GM19468 (cell line): ENCODE data around the gene NGB.

Source experiments
- ATAC-seq: cut with Tn5 transposase; IDR thresholded peaks from one replicate; pipeline ENCODE4 v1.9.1; 2021; ENCODE audit warnings: mild to moderate bottlenecking, moderate library complexity, moderate number of reproducible peaks; ENCODE audit not compliant: unreplicated experiment; ENCODE audit errors: extremely low read depth

NGB gene

DNA sequence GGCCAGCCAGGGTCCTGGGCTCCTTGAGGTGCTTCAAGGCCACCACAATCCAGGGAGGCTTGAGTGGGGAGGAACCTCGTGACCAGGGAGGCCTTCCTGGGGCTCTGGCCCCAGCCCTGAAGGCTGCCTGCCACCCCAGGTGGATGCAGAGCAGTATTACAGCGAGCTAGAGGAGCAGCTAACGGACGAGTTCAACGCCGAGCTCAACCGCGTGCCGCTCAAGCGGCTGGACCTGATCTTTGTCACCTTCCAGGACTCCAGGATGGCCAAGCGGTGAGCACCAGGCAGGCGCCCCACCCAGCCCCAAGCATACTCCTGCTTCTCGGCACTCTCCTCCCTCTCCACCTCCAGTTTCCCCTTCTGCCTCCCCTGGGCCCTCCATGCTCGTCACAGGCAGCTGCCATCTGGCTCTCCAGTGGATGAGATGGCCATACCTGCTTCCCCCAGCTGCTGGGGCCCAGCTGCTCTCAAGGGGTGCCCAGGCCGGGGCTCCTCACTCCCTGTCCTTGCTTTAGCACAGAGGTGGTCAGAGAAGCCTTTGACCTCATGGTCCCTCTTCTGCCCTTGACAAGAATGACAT is 30.6 kb downstream of the NGB start:
- no peak for ATAC-seq

DNA sequence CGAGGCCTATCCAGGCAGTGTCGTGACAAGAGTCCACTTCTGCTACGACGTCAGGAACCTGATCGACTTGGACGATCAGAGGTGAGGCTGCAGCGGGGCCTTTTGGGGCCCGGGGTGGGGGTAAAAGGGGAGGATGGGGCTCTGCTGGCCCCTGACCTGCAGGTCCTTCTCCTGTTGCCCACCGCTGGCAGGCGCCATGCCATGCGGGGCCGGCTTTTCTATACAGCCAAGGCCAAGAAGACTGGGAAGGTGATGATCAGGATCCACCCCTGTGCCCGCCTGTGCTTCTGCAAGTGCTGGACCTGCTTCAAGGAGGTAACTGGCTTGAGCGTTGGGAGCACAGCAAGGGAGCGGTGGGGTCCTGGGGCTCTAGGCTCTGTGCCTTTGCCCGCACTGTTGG is 31.6 kb downstream of the NGB start:
- ATAC-seq = no peak

DNA sequence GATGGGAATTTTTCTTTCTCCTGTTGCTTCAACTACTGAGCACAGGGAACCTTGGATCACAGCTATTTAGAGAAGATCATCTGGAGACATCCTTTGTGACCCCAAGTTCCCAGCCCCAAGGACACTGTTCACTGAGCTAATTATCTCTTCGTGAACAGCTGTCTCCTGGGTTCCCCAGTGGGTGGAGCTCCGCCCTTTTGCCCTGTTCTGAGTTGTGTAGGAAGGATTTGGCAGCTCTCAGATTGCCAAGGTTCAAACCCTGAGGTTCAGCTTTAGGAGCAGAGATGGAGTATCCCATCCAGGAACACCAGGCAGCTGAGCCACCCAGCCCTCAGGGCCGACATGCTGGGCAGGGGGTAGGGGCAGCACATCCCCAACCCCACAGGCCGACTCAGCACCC is 32.0 kb downstream of the NGB start:
- ATAC-seq = no peak

DNA sequence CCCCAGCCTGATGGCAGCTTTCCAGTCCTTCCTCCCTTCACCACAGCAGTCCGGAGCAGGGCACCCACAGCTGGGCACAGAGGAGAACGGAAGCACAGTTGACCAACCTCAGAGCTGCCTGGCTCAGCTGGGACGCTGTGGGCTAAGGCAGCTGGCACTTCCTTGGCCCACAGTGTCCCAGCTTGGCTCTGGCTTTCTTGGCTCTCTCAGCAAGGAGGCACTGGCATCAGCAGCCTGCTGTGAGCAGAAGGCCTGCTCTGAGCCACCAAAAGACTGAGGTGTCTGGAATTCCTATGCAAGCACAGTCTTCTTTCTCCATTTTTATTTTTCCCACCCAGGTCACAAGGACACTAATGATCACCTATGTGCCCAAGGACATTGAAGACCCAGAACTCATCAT is 32.6 kb downstream of the NGB start:
- no peak for ATAC-seq

DNA sequence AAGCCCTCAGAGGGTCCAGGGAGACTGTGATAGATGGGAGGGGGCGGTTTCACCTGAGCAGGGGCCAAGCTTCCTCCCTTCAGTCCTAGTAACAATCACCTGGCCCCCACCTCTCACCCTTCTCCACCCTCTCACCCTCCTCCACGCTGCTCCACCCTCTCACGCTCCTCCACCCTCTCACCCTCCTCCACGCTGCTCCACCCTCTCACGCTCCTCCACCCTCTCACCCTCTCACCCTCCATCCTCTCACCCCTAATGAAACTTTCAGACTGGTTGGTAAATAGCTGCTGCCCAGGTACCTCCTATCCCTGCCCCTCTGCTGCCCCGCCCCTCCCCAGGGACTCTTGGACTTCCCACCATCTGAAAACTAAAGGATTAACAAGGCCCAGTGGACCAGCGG is 34.2 kb downstream of the NGB start:
- no peak for ATAC-seq

DNA sequence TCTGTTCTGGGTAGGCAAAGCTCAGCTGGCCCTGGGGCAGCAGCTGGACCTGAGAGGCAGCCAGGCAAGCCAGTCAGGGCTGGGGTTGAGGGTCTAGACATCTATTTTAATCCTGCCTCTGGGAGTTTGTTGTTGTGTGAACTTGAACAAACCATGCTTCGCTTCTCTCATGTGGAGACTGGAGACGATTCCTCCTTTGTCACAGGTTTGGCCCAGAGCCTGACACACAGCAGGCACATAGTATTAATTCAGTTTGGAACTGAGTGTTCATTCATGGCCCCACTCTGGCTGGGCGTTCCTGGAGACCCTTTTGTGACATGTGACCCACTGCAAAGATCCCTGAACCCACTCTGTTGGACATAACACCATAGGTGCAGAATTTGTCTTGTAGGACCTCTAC is 39.3 kb downstream of the NGB start:
- no peak for ATAC-seq

DNA sequence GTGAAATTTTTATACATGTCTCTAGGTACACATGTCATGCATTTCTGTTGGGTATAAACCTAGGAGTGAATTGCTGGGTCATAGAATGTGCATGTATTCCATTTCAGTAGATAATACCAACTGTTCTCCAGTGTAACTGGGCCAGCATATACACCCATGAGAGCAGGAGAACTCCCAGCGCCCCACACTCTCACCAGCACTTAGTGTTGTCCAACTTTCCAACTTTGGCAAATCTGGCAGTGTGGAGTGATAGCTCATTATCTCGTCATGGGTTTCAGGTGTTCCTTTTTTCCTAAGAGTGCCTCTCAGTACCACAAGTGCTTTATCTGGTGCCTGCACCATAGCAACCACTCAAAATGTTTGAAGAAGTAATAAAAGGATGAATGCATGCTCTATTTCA is 40.1 kb downstream of the NGB start:
- ATAC-seq = no peak

DNA sequence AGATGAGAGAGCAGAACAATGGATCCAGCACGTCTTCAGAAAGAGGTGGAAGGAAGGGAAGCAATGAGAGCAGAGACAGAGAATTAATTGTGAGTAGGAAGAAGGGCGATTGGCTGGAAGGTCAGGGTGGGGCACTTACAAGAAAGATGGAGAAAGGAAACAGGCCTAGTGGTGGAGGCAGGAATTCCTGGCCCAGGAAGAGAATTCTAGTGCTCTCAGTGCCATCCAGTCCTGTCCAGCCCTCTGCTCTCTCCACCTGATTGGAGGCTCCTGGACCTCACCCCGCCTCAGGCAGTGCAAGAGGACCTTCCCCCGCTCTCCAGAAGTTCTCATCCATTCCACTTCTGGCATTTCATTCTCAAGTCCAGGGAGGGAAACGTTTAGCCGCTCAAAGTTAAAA is 43.0 kb downstream of the NGB start:
- no peak for ATAC-seq

DNA sequence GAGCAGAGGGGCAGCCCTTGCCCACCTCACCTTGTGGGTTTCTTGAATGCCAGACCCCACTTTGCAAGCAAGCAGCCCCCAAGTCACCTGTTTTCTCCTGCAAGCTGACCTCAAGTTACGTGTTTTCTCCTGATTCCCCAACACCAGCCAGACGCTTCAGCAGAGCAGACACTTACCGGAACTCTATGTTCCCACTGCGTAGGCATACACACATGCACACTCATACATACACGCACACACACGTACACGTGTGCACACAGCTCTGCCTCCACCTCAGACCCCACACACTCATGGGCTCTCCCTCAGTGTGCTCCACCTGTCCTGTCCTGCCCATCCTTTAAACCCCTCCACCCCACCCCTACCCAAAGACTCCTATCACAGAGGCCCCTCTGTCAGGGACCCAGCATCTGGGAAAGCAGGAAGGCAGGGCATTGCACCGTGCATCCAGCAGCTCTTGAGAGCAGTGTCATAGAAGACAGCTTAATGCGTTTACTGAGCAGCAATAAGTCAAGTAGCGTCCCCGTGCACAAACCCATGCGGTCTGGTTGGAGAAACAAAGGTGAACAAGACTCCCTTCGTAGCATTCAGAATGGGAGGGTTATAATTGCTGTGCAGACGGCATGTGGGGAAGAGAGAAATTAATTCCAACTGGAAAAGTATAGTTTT is 45.0 kb downstream of the NGB start:
- no peak for ATAC-seq

DNA sequence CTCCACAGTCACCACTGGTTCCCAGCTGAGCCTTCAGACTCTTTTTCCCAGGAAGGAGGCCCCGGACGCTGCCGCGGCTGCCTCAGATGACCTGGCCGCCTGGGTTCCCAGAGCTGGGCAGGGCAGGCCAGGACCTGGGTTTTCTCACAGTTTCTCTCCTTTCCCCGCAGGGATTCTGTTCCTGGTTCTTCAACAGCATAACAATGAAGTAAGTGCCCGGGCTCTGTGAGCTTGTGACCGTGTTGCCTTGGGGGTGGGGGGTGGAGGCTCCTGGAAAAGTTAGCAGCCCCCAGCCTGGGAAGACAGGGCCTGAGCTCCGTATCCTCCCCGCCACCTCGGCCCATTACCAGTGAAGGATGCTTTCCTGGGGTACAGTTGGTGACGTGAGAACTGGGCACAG is 45.8 kb downstream of the NGB start:
- no peak for ATAC-seq

DNA sequence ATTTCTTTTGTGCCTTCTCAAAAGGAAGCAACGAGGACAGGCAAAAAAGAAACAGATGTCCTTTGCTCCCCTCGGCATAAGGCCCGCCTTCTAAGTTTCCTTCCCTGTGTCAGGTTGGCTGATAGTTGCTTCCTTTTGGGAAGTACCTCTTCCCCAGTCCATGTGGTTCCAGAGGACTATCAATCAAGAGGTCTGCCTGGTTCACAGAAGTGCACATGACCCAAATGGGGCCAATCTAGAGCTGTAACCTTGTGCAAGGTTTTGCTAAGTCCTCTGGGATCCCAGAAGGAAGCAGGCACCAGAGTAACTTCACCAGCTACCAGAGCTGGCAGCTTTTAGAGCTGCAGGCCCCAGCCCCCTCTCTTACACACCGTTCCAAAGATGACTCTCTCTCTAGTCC is 46.8 kb downstream of the NGB start:
- ATAC-seq = no peak

DNA sequence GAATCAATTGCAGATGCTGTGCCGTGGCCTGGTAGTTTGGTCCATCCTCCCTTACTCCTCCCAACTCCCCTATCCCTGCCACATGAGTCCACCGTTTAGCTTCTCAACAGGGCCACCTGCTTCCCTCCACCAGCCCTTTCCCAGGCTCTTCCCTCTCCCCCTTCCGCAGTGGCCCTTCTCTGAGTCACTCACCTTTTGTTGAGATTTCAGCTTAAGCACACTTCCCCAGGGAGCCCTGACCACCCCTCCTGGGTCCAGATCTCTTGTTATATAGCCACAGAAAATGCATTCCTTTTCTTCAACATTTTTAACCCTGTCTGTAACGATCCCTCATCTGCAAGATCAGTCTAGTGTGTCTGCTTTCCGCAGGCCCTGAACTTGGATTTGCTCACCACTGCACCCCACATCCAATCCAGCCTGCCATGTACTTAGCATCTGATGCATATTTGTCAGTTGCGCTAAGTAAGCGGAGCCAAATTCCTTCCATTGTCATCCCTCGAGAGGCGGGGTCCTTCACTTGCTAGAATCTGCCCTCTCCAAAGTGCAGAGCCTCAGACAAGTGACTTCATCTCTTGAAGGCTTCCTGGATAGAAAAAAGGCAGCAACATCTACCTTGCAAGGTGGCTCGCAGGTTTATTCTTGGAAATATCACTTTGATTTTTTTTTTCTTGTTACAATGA is 48.3 kb downstream of the NGB start:
- ATAC-seq = no peak

DNA sequence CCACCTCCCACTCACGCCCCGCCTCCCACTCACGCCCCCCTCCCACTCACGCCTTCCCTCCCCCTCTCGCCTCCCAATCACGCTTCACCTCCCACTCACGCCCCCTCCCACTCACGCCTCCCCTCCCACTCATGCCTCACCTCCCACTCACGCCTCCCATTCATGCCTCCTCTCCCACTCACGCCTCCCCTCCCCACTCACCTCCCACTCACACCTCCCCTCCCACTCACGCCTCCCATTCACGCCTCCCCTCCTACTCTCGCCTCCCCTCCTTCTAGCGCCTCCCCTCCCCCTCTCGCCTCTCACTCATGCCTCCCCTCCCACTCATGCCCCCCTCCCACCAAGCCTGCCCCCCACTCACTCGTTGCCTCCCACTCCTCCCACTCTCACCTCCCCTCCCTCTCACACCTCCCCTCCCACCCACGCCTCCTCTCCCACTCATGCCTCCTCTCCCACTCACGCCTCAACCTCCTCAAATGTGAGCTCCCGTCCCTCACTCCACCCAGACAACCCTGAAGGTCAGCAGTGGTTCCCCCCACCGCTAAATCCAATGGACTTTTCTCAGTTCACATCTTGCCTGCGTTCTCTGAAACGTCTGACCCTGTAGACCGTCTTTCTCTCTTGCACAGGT is 49.6 kb downstream of the NGB start:
- ATAC-seq = no peak

DNA sequence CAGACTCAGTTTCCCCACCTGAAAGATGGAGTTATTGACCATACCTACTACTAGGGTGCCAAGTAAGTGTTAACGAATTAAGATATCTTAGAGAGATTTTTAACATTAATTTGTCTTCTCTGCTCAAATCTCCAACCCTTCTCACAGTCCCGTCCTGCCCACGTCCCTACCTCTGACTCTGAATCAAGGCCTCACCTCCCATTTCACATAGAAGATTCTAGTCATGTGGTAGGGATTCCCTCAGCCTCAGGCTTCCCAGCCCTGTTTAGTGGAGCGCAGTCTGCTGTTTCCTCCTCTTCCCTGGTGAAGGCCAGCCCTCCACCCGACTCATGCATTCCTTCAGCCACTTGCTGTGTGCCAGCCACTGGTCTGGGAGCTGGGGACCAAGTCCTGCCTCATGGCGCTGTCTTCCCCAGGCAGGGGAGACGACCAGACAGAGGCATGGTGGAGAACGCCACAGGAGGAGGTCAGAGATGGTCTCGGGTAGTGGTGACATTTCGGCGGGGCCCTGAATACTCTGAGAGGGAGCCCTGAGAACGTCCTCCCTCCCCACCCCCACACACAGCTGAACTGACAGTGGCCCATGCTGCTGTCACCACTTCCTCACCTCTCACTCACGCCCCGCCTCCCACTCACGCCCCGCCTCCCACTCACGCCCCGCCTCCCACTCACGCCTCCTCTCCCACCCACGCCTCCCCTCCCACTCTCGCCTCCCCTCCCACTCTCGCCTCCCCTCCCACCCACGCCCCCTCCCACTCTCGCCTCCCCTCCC is 50.6 kb downstream of the NGB start:
- ATAC-seq = no peak

DNA sequence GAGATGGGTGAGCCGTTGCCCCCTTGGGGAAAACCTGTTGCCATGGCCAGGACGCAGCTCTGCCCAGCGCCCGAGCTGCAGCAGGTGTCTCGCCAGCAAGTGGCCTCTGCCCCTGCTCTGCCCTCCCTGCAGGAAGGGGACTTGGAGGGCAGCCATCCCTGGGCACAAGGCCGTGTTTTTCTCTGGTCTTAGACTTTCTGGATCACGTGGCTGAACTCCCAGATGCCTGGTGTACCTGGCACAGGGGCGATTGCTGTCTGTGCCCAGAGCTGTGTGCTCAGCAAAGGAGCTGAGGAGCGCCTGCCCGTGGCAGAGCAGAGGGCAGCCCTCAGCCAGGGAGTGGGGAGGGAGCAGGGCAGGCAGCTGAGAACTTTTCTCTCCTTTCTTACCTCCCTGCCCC is 51.4 kb downstream of the NGB start:
- ATAC-seq = no peak

DNA sequence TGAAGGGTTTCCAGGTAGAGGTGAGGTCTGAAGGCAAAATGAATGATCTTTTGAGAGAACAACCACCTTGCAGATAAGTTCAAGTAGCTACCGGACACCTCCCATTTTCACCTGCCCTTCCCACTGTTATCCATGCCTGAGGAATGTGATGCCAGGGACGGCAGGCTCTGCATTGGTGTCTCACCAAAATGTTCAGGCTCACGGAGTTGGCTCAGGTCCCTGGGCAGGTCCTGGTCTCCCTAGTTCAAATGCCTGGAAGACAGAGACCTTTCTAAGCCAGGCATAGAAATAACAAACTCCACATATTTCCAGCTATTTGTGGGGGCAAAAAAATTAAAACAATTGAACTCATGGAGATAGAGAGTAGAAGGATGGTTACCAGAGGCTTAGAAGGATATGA is 53.5 kb downstream of the NGB start:
- no peak for ATAC-seq
